Measurements from ENCODE around the gene MAGI2.

MAGI2 gene

DNA sequence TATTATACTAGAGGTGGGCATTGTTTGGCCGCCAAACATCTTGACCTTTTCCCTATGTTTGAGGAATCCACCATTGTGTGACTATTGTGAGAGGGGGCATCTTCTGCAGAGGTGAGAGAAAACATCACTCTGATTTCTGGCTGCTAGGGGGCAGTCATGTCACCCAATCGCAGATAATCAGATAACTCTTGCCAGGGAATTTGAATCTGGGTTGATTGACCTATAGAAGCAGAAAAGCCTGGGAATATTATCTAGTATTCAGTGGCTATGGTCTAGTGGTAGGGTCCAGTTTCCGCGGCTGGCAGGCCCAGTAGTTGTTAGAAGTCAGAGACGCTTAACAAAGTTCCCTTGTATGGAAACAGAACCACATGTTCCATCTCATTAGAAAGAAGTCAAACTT is 846.4 kb downstream of the MAGI2 start:
- Histone ChIP-seq H2AFZ (ENCODE audit: low read depth, low read length, severe bottlenecking) (no peak overlapping the region), H3F3A (ENCODE audit: insufficient read depth) (no peaks in the 10 kb centered on the region), H3K36me3 (ENCODE audit: low read length) (no peaks in the 10 kb centered on the region), H3K27ac (ENCODE audit: low read depth, low read length) (no peak overlapping the region), H3K9me2 (replicated peaks; ENCODE audit: insufficient read depth, low read length) (no peaks in the 10 kb centered on the region), H3K9me3 (ENCODE audit: insufficient read depth, low read length) (no peaks in the 10 kb centered on the region), H3K9ac (ENCODE audit: low read length) (no peak overlapping the region), H3K4me3 (ENCODE audit: insufficient read depth, low read length, poor library complexity, severe bottlenecking) (no peak overlapping the region), H4K20me1 (ENCODE audit: low read depth, low read length) (no peaks in the 10 kb centered on the region), H3K79me2 (ENCODE audit: insufficient read depth, low read length) (no peaks in the 10 kb centered on the region), H3K27me3 (ENCODE audit: low read length) (no peaks in the 10 kb centered on the region), H3K4me2 (ENCODE audit: low read depth, low read length, poor library complexity, severe bottlenecking) (no peak overlapping the region)
- TF ChIP-seq, protein P1, sequence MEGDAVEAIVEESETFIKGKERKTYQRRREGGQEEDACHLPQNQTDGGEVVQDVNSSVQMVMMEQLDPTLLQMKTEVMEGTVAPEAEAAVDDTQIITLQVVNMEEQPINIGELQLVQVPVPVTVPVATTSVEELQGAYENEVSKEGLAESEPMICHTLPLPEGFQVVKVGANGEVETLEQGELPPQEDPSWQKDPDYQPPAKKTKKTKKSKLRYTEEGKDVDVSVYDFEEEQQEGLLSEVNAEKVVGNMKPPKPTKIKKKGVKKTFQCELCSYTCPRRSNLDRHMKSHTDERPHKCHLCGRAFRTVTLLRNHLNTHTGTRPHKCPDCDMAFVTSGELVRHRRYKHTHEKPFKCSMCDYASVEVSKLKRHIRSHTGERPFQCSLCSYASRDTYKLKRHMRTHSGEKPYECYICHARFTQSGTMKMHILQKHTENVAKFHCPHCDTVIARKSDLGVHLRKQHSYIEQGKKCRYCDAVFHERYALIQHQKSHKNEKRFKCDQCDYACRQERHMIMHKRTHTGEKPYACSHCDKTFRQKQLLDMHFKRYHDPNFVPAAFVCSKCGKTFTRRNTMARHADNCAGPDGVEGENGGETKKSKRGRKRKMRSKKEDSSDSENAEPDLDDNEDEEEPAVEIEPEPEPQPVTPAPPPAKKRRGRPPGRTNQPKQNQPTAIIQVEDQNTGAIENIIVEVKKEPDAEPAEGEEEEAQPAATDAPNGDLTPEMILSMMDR (IDR thresholded peaks at IDR 0.05; ENCODE audit: insufficient read depth, low read length, poor library complexity, severe bottlenecking): peak; percentile 26
- no peak for TF ChIP-seq EZH2phosphoT487 (conservative IDR thresholded peaks at IDR 0.05; ENCODE audit: low read length)

DNA sequence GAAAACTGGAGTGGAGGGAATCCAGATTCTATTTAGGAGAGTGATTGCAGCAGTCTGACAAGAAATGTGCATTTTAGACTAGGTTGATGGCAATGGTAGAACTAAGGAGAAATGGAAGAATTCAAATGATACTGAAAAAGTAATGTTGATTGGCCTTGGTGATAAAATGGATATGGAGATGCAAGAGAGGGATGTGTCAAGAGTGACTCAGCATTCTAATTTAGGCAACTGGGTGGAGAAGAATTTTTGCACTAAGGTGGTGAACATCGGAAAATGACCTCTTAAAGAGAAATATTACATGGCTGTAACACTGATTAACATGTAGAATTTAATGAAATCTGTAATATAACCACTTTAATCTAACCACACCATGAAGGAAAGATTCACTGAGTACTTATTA is 848.3 kb downstream of the MAGI2 start:
- no peaks in the 10 kb centered on the region for H3K36me3 ChIP-seq (ENCODE audit: low read length)
- H3K4me3 ChIP-seq (ENCODE audit: insufficient read depth, low read length, poor library complexity, severe bottlenecking): no peak overlapping the region
- H3K9ac ChIP-seq (ENCODE audit: low read length): no peak overlapping the region
- H3K4me2 ChIP-seq (ENCODE audit: low read depth, low read length, poor library complexity, severe bottlenecking): no peak overlapping the region
- no peaks in the 10 kb centered on the region for H3F3A ChIP-seq (ENCODE audit: insufficient read depth)
- TF ChIP-seq EZH2phosphoT487 (conservative IDR thresholded peaks at IDR 0.05; ENCODE audit: low read length): no peak
- TF ChIP-seq, protein P1 (IDR thresholded peaks at IDR 0.05; ENCODE audit: insufficient read depth, low read length, poor library complexity, severe bottlenecking): no peak
- no peaks in the 10 kb centered on the region for H4K20me1 ChIP-seq (ENCODE audit: low read depth, low read length)
- no peaks in the 10 kb centered on the region for H3K9me2 ChIP-seq (replicated peaks; ENCODE audit: insufficient read depth, low read length)
- no peak overlapping the region for H2AFZ ChIP-seq (ENCODE audit: low read depth, low read length, severe bottlenecking)
- H3K9me3 ChIP-seq (ENCODE audit: insufficient read depth, low read length): no peaks in the 10 kb centered on the region
- no peaks in the 10 kb centered on the region for H3K79me2 ChIP-seq (ENCODE audit: insufficient read depth, low read length)
- H3K27me3 ChIP-seq (ENCODE audit: low read length): no peaks in the 10 kb centered on the region
- H3K27ac ChIP-seq (ENCODE audit: low read depth, low read length): no peak overlapping the region

DNA sequence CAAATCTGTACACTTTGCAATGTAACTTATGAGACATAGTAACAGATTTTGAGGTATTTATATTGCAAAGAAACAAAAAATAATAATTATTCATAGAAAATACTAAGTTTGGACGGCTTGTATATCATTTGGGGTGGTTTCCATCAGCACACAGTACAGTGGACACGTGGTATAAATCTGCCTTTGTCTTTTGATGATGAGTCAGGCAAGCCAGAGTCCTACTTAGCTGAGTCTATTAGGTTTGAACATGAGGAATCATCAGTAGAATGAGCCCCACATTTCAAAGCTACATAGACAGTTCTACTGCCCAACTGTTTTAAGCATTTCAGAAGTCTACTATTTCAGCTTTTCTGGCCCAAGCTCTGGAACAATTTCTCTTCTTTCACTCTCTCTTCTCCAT is 851.7 kb downstream of the MAGI2 start:
- Histone ChIP-seq H3K9me3 (ENCODE audit: insufficient read depth, low read length) (no peaks in the 10 kb centered on the region), H3K9me2 (replicated peaks; ENCODE audit: insufficient read depth, low read length) (no peaks in the 10 kb centered on the region), H3K36me3 (ENCODE audit: low read length) (no peaks in the 10 kb centered on the region), H3K4me3 (ENCODE audit: insufficient read depth, low read length, poor library complexity, severe bottlenecking) (no peak overlapping the region), H2AFZ (ENCODE audit: low read depth, low read length, severe bottlenecking) (no peak overlapping the region), H3F3A (ENCODE audit: insufficient read depth) (no peaks in the 10 kb centered on the region), H3K27ac (ENCODE audit: low read depth, low read length) (no peak overlapping the region), H3K79me2 (ENCODE audit: insufficient read depth, low read length) (no peaks in the 10 kb centered on the region), H3K9ac (ENCODE audit: low read length) (no peak overlapping the region), H3K27me3 (ENCODE audit: low read length) (no peaks in the 10 kb centered on the region), H3K4me2 (ENCODE audit: low read depth, low read length, poor library complexity, severe bottlenecking) (no peak overlapping the region), H4K20me1 (ENCODE audit: low read depth, low read length) (no peaks in the 10 kb centered on the region)
- TF ChIP-seq, protein P1 (IDR thresholded peaks at IDR 0.05; ENCODE audit: insufficient read depth, low read length, poor library complexity, severe bottlenecking): no peak
- no peak for TF ChIP-seq EZH2phosphoT487 (conservative IDR thresholded peaks at IDR 0.05; ENCODE audit: low read length)
